Cerebellar cortex (tissue), 1 donor: ENCODE data around the gene RARRES1.
A peak's percentile ranks its signal among the peaks of the same experiment; 100 is the strongest.

Source experiments
- DNase-seq: peaks from one replicate; pipeline ENCODE4 v3.0.0-alpha.2; 2015; ENCODE audit warnings: low spot score

Gene RARRES1, protein sequence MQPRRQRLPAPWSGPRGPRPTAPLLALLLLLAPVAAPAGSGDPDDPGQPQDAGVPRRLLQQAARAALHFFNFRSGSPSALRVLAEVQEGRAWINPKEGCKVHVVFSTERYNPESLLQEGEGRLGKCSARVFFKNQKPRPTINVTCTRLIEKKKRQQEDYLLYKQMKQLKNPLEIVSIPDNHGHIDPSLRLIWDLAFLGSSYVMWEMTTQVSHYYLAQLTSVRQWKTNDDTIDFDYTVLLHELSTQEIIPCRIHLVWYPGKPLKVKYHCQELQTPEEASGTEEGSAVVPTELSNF

DNA sequence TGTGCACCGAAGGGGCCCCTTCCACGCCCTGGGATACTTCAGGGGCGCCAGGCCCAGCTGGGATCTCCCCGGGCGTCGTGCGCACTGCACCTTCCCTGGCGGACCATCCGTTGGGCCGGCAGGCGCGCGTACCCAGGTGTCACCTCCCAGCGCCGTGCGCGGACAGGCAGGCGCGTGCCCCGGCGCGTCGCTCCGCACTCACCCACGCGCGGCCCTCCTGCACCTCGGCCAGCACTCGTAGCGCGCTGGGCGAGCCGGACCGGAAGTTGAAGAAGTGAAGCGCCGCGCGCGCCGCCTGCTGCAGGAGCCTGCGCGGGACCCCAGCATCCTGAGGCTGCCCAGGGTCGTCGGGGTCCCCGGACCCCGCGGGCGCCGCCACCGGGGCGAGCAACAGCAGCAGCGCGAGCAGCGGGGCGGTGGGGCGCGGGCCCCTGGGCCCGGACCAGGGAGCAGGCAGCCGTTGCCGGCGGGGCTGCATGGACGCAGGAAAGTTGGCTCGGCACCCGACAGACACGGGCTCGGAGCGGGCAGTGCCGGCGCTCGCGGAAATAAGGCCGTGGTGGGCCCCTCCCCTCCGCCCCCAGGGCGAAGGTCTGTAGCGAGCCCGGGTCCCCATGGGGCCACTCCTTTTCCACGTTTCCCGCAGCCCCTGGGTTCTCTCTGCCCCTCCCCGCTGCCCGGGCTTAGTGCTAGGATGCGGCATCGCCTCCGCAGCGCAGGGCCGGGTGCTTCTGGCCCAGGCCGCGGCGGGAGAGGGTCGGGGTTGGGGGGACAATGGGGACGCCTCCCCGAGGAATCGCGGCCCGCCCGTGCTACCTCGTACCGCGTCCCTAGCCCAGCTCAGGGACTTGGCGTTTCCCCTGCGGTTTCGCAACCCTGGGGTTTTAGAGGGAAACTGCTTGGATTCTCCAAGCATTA lies at the start of gene RARRES1:
Gene RARRES1 (minus strand): TSS at position 520 of the 918 bp plus-strand sequence. CDS start 42 bp downstream, at position 478.
- peak; percentile 43 for DNase-seq

DNA sequence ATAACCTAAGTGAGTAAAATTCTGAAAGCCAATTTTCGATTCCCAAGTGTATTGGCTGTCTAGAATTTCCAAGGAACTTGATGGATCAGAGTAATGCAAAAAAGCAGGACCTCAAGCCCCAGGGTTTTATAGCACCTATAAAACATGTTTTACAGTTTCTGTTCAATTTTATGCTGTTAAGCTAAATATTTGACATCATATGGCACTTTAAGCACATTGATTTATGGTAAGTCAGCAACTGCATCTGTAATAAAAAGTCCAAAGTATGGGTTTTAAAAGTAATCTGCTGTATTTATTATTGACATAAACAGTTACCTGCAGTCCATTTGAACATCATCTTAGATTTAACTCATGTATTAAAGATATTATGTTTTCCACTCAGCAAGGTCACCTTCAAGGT lies 49.6 kb upstream of the RARRES1 start:
- DNase-seq, result no peak

DNA sequence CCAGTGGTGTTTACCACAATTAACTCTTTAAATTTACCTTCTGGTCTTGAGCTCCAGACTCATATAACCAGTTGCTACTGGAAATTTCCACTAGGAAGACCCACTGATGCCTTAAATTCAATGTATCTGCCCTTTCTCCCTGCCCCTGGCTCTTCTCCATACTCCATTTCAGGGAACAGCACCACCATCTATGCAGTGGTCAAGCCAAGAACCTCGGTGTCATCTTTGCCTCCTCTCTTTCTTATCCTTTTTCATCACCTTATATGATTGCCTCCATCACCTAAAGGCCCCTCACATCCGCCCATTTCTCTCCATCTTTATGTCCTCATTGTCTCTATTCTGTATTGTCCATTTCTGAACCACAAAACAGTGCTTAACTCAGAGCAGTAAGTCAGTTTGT lies 48.9 kb upstream of the RARRES1 start:
- DNase-seq, result no peak

DNA sequence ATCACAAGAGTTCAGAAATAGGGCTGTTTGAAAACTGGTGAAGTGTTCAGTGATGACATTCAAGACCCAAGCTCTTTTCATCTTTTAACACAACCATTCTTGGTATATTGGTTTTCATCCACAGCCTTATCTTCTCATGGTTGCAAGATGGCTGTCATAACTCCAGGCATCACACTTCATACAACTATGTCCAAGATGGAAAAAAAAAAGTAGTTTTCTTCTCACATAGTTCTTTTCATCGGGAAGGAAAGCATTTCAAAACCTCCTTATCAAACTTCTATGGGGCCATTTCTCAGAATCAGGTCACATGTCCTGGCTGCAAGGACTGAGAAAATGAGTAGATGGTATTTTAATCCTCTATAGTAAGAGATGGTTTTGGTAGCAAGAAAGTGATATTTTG lies 48.5 kb upstream of the RARRES1 start:
- DNase-seq, result no peak

DNA sequence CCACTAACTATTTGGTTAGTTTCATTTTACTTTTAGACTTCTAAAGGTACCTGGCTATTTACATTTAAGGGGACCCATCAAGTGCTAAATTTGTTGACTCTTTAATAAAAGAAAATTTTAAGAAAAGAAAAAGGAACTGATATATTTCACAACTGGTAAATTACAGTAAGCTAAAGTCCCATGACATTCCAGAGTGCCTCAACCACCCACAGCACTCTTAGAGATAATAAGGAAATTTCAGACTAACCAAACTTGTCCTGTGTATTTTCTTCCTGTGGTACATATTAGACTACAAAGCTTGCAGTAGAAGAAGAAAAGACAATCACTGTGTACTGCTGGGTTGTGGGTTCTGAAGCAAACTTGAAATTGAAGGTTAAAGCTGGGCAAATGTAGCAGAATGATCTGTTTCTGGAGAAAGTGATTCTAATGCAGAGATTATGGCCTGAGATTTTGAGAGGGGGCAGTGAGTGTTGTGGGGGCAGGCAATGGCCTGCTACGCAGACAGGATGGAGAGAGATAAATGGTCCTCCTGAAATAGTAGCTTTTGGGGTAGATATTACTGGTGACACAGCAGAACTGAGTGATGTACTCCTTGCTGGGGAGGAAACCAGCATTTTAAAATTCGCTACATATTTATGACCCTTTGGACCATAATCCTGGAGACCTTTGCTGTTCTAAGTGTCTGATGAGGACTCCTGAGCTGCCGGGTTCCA lies 45.1 kb upstream of the RARRES1 start:
- no peak for DNase-seq

DNA sequence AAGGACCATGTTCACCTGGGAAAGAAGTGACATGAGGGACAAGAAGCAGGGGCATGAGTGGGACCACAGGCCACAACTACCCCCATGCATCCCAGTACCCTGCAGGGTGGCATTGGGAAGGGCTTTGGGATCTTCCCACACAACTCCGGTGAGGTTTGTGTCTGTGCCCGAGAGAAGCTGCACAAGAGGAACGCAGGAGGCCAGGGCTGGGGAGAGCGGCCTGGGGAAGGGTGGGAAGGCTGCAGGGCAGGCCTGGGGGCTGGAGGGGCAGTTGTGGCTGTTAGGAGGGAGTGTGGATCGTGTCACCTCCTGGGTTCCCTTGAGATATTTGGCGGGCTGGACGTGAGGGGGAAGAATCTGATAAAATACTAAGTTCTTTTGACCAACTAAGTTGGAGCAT lies 44.3 kb upstream of the RARRES1 start:
- DNase-seq, result no peak

DNA sequence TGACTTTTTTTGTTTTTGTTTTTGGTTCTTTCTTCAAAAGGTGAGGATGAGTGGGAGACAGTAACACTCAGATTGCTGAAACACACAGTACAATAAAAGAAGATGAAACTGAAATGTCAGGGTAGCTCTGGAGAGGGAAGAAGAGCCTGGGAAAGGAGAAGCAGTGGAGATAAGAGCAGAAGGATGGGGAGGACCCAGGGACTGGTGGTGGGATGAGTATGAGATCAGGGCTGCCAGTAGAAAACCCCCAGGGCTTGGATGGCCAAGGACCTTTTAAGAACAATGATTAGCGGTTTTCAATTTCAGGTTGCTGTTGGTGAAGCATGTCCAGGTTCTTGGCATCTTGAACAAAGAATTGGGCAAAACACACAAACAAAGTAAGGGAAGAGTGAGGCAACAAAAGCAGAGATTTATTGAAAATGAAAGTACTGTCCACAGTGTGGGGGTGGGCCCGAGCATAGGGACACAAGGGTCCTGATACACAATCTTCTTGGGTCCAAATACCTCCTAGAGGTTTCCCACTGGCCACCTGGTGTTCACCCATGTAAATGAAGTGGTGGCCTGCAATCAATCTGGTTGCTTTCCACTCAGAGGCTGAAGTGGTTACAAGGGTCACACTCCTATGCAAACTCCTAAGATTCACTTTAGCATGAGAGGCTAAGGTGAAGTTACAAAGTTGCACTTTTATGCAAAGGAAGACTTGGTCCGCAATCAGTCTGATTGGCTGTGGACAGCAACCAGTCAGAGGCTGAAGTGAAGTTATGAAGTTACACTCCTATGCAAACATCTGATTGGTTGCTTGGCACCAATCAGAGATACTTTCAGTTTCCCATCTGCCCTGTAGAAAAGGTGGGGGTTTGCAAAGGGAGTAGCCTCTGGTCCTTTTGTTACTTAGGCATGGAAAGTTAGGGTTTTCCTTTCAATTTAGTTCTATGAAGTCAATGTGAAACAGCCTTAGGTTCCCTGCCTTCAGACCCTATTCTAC lies 43.5 kb upstream of the RARRES1 start:
- no peak for DNase-seq

DNA sequence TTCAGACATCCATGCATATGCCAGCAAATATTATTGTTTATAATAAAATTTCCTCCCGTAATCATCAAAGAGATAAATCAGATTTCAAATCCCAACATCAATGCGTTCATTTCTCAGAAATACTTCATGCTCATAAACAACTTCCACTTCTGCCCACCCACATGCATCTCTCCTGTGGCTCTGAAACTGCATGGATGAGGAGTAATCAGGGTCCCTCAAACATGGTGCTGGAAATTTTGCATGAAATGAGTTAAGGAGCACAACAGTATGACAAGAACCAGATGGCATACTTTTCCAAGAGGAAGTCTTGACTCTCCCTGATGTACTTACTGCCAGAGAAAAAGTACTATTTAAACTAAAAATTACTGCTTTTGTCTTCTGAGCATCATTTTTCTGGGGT lies 42.7 kb upstream of the RARRES1 start:
- DNase-seq, result no peak

DNA sequence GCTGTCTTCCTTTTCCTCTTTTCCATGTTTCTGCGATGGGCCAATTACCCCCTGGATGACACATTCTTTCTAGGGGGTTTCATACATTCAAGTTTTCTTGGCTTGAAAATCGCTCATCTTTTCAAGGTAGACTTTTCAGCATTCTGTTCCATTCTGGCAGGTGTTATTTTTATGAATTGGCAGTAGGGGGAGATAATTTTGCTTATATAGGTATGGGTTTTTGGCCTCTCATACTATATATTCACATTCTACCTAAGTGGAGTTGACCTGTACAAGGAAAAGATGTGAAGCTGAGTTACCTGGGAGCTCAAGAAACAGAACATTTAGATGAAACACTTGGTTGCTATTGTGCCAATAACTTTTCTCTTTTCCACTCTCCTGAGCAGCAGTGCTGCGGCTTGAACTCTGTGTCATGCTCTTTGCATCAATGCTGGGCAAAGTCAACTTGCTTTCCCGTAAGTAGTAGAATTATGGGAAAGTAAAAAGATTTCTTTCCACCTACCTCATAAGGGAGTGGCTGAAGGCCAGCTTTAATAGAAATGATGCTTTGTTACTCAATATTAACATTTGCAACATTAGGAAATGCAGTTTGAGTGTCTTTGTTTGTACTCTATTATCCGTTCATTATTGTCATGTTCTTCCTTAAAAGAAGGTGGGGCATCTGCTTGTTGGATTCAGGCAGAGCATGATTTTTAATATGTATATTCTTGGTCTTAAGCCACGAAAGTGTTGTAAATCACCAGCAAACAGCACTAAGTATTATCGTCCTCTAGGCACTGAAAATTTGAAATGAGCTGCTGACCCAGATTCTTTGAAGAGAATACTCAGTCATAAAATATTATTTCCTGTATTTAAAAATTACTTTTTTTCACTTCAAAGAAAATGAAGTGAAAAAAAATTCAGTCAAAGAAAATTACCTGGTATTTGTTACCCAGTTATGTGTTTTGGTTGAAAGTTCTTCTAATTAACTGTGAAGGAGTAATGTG lies 41.9 kb upstream of the RARRES1 start:
- DNase-seq, result no peak

DNA sequence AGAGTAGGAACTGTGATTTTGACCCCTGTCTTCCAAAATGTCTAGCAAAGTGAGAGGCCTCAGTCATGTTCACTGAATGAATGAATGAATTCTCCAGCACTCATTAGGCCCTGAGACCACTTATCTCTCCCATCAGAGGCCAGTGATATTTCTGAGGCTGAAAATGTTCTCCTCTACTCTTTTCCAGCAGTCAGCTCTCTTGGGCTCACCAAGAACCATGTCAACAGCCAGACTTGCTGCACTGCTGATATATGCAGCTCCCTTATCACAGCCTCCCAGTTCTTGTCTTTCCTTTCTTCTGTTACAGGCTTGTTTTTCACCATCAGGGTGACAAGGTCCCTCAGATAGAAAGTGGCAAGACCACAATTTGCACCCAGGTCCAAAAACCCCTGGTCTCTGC lies 40.9 kb upstream of the RARRES1 start:
- DNase-seq, result no peak

DNA sequence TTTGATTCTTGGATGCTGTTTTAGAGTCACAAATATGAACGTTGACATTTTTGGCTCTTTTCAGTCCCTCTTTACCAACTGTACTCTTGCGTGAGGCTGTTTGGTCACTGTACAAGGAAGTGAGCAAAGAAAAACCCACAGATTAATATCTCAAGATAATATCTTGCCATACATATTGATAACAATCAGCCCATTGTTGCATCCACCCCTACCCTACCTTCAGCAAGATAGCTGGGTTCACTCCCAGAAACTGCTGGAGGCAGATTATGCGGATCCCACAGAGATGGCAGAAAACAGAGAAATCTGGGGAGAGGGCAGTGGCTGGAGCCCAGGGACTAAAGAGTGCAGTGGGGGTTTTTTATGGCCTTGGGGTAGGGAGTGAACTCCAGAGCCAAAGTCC lies 39.7 kb upstream of the RARRES1 start:
- DNase-seq, result no peak

DNA sequence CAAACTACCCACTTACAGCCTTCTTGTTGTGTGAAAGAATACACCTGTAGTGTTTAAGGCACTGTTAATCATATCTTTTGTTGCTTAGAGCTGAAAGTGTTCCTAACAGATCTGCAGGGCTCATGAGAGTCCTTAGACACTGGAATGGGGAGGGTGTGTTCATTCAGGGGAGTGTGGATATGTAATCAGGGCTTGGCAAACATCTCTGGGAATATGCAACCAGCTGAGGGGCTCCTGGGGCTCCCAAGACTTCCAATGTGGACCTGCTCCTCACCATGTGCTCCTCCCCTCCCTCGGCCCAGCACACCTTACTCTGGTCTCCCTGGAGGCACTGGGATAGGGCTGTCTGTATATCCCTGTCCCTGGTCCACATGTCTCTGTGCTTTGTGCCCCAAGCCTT lies 39.3 kb upstream of the RARRES1 start:
- DNase-seq, result no peak

DNA sequence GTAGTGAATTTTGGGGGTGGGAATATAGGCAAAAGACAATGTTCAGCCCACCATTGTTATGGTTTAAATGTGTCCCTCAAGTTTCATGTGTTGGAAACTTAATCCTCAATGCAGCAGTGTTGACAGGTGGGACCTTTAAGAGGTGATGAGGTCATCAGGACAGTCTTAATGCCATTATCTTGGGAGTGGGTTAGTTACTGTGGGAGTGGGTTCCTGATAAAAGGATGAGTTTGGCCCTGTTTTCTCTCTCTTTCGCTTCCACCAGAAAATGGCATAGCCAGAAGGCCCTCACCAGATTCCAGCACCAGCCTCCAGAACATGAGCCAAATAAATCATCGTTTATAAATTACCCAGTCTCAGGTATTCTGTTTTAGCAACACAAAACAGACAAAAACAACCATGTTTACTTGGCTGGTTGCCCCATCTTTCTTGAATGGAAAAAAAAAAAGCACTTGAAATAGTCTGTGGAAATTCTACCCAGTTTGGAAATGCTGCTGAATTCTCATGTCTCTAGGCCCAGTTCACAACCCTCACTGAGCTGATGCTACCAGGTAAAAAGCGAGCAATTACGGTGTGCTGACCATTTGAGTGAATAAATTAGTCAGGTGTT lies 38.6 kb upstream of the RARRES1 start:
- DNase-seq, result no peak

DNA sequence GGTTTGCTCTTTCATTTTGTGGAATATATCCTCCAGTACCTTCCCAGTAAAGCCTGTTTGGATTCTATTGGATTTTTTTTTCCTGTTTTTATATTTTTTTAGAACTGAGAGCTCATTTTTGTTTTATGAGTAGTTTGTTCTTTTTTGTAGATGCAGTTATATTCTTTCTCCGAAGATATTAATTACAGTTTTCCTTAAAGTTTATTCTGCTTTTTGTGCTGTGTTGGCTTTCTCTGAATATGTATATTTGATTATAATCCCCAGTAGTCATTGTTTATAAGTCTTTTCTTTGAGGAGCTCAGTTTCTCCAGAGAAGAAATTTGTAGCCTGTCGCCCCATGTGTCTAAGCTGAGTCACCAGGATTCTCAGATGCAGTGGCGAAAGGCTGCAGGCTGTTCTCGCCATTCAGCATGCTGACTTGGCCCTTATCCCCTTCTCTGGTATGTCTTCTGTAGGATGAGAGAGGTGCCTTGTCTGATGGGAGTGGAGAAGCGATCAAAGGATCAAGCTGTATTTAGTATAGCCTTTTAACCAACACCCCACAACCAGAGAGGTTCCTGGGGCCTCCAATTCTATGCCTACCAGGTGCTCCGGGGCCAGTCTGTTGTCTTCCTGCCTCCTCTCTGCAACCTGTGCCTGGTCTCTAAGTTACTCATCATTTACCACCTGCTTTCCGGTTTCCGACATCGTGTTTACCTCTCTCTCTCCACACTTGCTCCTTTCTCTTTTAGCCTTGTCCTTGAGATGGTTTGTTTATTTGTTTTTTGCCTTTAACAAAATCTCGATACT lies 37.9 kb upstream of the RARRES1 start:
- no peak for DNase-seq

DNA sequence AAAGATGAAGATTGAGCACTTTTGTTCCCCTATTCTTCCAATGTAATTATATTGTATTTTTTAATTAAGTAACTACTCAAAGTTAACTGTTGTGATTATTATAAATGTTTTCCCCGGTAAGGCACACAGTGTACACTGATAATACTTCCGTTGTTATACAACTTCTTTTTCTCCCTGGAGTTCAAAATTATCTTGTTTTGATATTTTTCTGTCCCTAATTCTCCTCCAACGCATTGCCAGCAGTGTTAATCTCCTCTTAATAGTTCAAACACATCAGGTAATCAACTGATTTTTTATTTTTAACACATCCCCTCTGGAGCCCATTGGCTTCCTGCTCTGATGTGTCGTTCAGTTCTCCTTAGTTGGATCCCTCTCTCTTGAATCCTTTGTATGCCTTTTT lies 37.3 kb upstream of the RARRES1 start:
- no peak for DNase-seq

DNA sequence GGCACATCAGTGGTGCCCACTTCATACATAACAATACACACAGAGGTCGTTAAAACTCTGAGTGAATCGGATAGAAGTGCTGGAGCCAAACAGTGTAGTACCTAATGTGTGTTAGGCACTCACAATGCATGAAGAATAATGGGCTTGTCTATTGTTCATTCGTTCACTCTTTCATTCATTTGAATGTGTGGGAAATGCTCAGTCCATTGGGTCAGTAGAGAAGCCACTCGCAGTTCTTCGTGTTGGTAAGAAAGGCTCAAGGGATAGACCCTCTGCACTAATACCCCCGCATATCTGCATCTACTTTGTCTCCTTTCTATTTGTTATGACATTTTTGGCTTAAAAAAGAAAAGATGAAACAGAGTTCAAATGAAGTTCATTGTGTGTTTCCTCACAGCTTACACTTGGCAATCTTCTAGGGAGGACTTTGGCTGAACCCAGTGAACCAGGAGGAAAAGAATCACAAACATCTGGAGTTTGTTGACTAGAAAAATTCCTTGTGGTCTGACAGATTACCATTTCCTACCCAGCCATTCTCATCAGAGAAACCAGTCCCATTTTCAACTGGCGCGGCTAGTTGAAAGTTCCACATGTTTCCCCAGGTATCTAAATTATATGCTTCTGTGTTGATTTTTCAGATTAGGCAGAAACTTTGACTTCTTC lies 36.8 kb upstream of the RARRES1 start:
- no peak for DNase-seq

DNA sequence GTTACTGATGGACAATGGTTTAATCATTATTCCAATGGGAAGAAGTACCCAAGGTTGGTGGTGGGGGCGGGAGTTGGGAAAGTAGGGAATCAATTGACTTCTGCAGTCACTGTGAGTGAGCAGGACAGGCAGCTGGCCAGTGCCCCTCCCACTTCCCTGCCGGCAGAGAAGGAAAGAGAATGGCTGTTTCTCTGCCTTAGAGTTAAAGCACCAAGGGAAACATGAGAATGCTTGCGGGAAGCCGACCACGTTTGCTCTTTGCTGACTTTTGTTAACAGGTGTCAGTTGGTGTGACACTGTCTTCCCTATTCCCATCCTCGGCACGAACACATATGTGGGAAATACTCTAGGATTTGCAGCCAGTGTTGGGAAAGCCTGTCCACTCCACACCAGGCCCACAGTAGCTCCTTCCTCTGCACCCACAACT lies 36.1 kb upstream of the RARRES1 start:
- DNase-seq, result no peak

DNA sequence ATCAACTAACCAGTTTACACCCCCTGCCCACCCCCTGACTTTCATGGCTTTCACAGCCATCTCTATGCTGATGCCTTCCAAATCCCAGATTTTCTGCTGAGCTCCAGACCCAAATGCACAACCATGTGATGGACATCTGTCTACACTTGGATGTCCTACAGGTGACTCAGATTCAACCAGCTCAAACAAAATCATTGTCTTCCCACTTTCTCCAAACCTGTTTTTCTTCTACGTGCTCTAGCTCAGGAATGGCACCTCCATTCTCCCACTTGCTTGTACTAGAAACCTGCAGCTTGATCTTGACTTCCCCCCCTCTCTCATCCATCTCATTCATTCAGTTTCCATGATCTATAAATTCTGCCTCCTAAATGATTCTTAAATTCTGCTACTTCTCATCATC lies 34.1 kb upstream of the RARRES1 start:
- no peak for DNase-seq
